Right ventricle myocardium superior (tissue), 1 donor: ENCODE measurements around the gene CTSC. TPM values are rescaled to one million over a fixed set of nuclear protein-coding genes. Genes with fewer than 3 reads are reported as not detected.
"Not testable (repeated sequence)": the region's sequence is repeated elsewhere in the genome, so short reads cannot be mapped to it uniquely, and the experiment has no call there.

ENCODE experiments used
- ATAC-seq: fragments of 200-7000 bp; cut with Tn5 transposase; one replicate; pipeline ENCODE4 v1.9.1; 2020; ENCODE audit warnings: mild to moderate bottlenecking; ENCODE audit not compliant: poor library complexity
- DNase-seq: peaks from one replicate; pipeline ENCODE4 v3.0.0-alpha.2; 2020
- intact Hi-C: fragments of 100-400 bp; cut with DNase I; formaldehyde crosslinking; loops from one replicate; pipeline ENCODE4 v1.11.2; 2022
- total RNA-seq: library from RNA; stranded (reverse); fragmentation: NEBNext Ultra II Directional; extraction: Animal tissue kit (Norgen Biotek cat#: 25700); gene quantifications from one replicate; pipeline ENCODE4 v1.2.1, GENCODE V29; 2021
- donor health status: DM: no; HTN: yes; CAD: no; lungs with severe emphysema.

Gene CTSC
- total RNA-seq, 1 donor from 2014 or later = 21.9 TPM

GRCh38 chr11:88249706-88250105, 87.8 kb downstream of the CTSC start:
- ATAC-seq (no peak), DNase-seq (no peak)
- intact Hi-C loops = no loop called here

GRCh38 chr11:88246696-88247095, 90.8 kb downstream of the CTSC start:
- ATAC-seq (no peak), DNase-seq (no peak)
- intact Hi-C loops = no loop called here

- DNase-seq, ATAC-seq, intact Hi-C loops: not testable (repeated sequence)
Measured at GRCh38 chr11:88245576-88245975, 92.0 kb downstream of the CTSC start.

Other genes with a start within 250 kb of the CTSC start
- gene RAB38, start 162.3 kb downstream of the CTSC start, total RNA-seq = 0.73 TPM